Mononuclear cell (primary cell): ENCODE measurements around the gene MAST4. TPM values are rescaled to one million over a fixed set of nuclear protein-coding genes. Genes with fewer than 3 reads are reported as not detected.

Source experiments
- H3K27me3 ChIP-seq: 2 replicates; pipeline ENCODE4 v1.6.0; 2011; ENCODE audit warnings: low read length, control low read depth; ENCODE audit not compliant: insufficient read depth
- H3K4me1 ChIP-seq: 2 replicates; pipeline ENCODE4 v1.5.1; 2011; ENCODE audit warnings: mild to moderate bottlenecking, low read length, control low read depth; ENCODE audit not compliant: insufficient read depth
- H3K4me3 ChIP-seq: 2 replicates; pipeline ENCODE4 v1.5.1; 2011; ENCODE audit warnings: mild to moderate bottlenecking, low read length, moderate library complexity
- H3K9me3 ChIP-seq: 2 replicates; pipeline ENCODE4 v1.5.1; 2011; ENCODE audit warnings: low read depth, mild to moderate bottlenecking, control low read depth, low read length
- total RNA-seq: library from RNA; depleted of rRNA; stranded (reverse); fragments of >200 nt; gene quantifications from one replicate; pipeline ENCODE4 v1.2.3, GENCODE V29; 2012

MAST4 gene
- total RNA-seq, 1 donor: 8.4 TPM

DNA sequence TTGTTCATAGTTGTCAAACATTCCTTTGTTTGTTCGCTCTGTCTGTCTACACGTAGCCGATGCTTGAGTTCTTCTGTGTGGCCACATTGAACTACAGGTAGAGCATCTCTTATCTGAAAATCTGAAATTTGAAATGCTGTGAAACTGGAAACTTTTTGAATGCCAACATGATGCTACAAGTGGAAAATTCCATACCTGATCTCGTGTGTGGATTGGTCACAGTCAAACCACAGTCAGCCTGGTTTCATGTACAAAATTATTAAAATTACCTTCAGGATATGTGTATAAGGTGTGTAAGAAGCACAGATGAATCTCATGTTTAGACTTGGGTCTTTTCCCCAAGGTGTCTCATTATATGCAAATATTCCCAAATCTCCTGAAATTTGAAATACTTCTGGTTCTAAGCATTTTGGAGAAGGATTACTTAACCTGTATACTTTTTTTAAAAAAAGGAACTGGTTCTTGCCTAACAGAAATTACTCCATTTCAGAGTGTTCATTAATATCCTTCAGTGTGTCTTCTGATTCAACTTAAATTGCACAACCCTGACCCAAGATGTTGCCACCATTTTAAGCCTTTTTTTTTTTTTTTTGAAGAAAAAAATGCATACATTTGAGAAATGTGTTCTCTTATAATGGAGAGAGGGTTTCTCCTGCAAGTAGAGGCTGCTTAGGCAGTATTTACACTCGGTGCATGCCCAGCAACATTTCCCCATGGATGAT lies 254.3 kb downstream of the MAST4 start:
- H3K4me3 ChIP-seq: no peak overlapping the region
- no peaks in the 10 kb centered on the region for H3K9me3 ChIP-seq
- H3K4me1 ChIP-seq: peaks cover 46% of the 10 kb centered on the region
- H3K27me3 ChIP-seq: no peaks in the 10 kb centered on the region

- H3K4me1 ChIP-seq: peaks cover 46% of the 10 kb centered on the region
- H3K4me3 ChIP-seq: no peak overlapping the region
Measured at GRCh38 chr5:66851306-66851705, 255.1 kb downstream of the MAST4 start.

GRCh38 chr5:66854416-66854815 lies 258.2 kb downstream of the MAST4 start:
- H3K4me3 ChIP-seq: no peak overlapping the region
- H3K4me1 ChIP-seq: peaks cover 37% of the 10 kb centered on the region
- peaks cover 3% of the 10 kb centered on the region for H3K27me3 ChIP-seq
- H3K9me3 ChIP-seq: no peaks in the 10 kb centered on the region

More at GRCh38 chr5:66851306-66851705, 255.1 kb downstream of the MAST4 start:
- H3K27me3 ChIP-seq: no peaks in the 10 kb centered on the region
- H3K9me3 ChIP-seq: no peaks in the 10 kb centered on the region

- H3K4me3 ChIP-seq: no peak overlapping the region
- H3K27me3 ChIP-seq: peaks cover 14% of the 10 kb centered on the region
- no peaks in the 10 kb centered on the region for H3K9me3 ChIP-seq
- H3K4me1 ChIP-seq: peaks cover 20% of the 10 kb centered on the region
Measured at GRCh38 chr5:66856041-66856805, 260.0 kb downstream of the MAST4 start.

GRCh38 chr5:66859526-66859925 lies 263.3 kb downstream of the MAST4 start:
- Histone ChIP-seq H3K27me3 (peaks cover 20% of the 10 kb centered on the region), H3K9me3 (no peaks in the 10 kb centered on the region), H3K4me1 (peaks cover 8% of the 10 kb centered on the region), H3K4me3 (no peak overlapping the region)

DNA sequence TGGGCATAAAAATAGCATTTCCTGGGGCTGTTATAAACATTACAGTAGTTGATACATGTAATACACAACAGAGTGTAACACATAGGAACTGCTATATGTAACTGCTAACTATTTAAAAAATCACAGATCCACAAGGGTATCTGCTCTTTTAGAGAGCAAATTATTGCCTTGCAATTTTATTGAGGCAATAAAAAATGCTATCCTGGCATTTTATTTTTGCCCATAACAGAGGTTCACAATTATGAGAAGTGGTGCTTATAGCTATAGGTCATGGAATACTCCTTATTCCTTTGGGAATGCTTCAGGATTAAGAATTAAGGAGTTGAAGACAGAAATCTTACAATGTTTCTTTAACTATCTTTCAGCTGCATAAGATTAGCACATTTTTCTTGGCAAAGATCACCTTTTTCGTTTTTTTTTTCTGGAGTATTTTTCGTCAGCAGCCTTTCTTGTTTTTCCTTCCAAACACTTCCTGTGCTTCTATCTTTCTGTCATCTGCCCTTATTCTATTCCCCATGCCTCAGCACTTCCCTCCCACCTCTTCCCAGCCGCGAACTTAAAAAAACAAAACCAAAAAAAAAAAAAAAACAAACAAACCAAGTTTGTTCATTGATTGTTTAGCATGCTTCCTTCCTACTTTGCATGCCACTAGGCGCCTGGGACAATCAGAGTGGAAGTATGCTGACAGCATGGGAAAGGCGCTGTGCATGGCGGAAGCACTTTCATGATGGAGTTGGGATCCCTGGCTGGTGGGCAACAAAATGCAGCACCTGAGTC lies 264.2 kb downstream of the MAST4 start:
- Histone ChIP-seq H3K27me3 (peaks cover 20% of the 10 kb centered on the region), H3K4me3 (no peak overlapping the region), H3K4me1 (no peaks in the 10 kb centered on the region), H3K9me3 (no peaks in the 10 kb centered on the region)

GRCh38 chr5:66861402-66861801 lies 265.2 kb downstream of the MAST4 start:
- H3K4me3 ChIP-seq: no peak overlapping the region
- no peaks in the 10 kb centered on the region for H3K4me1 ChIP-seq
- H3K9me3 ChIP-seq: no peaks in the 10 kb centered on the region
- peaks cover 20% of the 10 kb centered on the region for H3K27me3 ChIP-seq

DNA sequence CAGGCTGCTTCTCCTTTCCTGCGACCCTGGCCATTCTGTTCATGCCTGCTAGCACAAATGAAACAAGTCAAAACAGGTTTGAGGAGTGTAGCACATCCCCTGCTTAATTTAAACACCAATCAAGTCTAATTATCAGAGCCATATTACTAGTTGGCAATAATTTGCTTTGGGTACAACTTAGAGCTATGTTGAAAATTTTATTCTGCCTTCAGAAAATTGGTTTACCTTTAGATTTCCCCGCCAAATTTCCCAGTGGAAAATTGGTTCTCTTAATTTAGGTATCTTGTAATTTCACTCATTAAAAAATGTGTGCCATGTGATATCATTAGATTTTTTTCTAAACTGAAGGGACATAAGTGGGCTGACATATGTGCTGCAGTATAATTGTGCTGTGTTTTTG lies 265.8 kb downstream of the MAST4 start:
- H3K9me3 ChIP-seq: no peaks in the 10 kb centered on the region
- H3K27me3 ChIP-seq: peaks cover 20% of the 10 kb centered on the region
- H3K4me3 ChIP-seq: no peak overlapping the region
- no peaks in the 10 kb centered on the region for H3K4me1 ChIP-seq

DNA sequence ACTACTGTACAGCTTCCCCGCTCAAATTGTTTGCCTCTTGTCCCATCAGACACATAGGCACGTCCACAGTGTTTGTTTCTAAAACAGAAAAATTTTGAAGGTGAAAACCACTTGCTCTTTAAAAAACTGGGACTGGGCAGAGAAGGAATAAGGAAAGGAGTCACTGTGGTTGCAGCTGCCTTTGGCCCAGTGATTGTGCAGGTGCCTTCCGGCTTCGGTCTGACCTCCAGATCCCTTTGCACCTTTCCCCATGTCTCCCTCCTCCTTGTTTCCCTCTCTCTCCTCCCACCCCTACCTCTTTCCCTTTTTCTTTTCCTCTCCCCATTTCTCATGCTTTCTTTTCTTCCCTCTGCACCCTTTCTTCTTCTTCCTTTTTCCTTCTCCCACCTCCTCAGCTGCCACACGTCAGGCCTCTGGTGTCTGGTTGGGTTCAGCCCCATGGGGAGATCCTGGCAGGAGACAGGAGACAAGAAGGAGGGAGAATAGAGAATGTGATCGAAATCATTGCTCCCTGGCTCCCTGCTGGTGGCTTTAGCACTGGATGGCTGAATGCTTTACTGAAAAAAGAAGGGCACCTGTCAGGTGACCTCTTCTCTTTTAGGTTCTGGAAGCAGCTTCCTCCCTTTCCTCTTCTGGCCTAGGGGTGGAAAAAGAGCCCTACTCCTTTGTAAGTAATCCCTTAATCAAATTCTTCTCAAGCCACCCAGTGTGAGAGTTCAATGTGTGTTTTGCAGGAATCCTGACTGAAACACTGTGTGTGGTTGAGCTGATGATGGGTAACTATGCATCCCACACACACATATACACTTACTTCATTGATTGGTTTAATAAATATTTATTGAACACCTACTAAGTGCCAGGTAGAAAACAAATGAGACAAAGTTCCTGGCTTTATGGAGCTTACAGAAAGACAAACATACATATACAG lies 267.3 kb downstream of the MAST4 start:
- Histone ChIP-seq H3K9me3 (no peaks in the 10 kb centered on the region), H3K4me3 (no peak overlapping the region), H3K27me3 (peaks cover 17% of the 10 kb centered on the region), H3K4me1 (no peaks in the 10 kb centered on the region)

DNA sequence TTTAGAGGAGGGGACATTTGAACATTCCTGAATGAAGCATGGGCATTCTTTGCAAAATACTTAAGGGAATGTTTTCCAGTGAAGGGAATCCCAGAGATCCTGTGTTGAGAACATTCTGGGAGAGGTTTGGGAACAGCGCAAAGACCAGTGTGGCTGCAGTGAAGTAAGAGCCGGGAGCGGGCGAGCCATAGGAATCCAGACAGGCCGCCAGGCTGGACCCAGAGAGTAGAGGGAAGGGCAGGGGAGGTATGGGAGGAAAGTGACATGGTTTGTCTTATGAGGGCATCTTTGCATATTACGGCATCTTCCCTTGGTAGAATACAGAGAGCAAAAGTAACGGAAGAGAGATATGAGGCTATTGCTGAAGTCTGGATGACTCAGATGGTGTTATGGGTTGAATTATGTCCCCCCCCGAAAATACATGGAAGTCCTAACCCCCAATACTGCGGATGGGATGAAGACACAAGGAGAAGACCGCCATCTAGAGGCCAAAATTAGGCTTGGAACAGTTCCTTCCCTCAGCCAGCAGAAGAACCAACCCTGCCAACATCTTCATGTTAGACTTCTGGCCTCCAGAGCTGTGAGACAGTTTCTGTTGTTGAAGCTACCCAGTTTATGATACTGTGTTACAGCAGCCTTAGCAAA lies 268.2 kb downstream of the MAST4 start:
- Histone ChIP-seq H3K27me3 (peaks cover 17% of the 10 kb centered on the region), H3K9me3 (no peaks in the 10 kb centered on the region), H3K4me1 (no peaks in the 10 kb centered on the region), H3K4me3 (no peak overlapping the region)

DNA sequence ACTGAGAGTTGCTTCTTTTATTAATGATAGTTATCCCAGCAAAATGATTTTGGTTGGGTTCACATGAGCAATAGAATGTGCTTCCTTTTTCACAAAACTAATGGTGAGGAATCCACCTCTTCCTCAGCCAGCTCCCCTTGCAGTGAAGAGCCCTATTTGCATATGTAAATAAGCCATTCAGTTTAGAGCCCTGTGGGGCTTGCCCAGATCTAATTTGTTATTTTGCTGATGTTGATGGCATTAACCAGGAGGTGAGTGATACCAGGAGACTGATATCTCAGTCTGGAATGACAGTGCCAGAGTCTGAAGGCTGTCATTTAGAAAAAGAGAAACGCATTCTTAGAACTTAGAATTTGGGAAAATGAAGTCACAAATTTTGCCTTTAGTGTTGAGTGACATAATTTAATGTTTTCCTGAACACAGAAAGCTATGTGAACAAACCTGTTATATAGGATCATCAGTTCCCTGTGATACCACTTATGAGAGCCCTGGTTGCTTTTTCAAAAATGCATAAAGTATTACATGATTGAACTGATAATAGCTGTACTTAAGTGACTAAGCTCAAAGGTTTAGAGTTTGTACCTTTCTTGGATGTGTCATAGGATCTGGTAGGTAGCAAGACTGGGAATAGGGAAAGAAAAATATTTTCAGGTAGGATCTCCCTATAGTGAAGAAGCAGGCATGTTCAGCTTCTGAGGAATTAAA lies 271.6 kb downstream of the MAST4 start:
- Histone ChIP-seq H3K9me3 (no peaks in the 10 kb centered on the region), H3K4me3 (no peak overlapping the region), H3K27me3 (no peaks in the 10 kb centered on the region), H3K4me1 (no peaks in the 10 kb centered on the region)

GRCh38 chr5:66869347-66869746 lies 273.2 kb downstream of the MAST4 start:
- Histone ChIP-seq H3K4me3 (no peak overlapping the region), H3K9me3 (no peaks in the 10 kb centered on the region), H3K27me3 (no peaks in the 10 kb centered on the region), H3K4me1 (no peaks in the 10 kb centered on the region)

DNA sequence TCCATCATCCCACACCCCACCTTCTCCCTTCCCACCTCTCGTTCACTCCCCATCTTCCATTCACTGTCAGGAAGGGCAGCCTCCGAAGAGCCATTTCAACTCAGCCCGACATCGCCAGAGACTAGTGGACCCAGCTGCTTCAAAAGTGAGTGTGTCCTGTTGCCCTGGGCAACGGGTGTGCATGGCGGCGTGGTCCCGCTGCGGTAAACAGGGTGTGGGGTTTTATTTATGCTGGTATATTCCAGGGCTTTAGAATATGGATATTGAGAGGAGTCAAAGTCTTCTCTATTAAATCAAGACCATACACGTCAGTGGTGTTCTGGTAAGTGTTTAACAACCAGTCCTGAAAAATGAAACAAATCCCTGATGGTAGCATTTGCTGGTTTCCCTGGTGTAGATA lies 274.5 kb downstream of the MAST4 start:
- H3K4me3 ChIP-seq: no peak overlapping the region
- H3K4me1 ChIP-seq: peaks cover 7% of the 10 kb centered on the region
- H3K9me3 ChIP-seq: no peaks in the 10 kb centered on the region
- H3K27me3 ChIP-seq: no peaks in the 10 kb centered on the region
